Stimulated activated CD4-positive, alpha-beta T cell treated with anti-CD3 and anti-CD28 coated beads, Interleukin-2, amount 100 ng/mL, for 4 hours (primary cell): Measurements from ENCODE around the gene SERINC4.
A peak's percentile ranks its signal among the peaks of the same experiment; 100 is the strongest.

Experiments
- DNase-seq: peaks from one replicate; pipeline ENCODE4 v3.0.0-alpha.2; 2020; ENCODE audit warnings: low read depth

SERINC4 gene

DNA sequence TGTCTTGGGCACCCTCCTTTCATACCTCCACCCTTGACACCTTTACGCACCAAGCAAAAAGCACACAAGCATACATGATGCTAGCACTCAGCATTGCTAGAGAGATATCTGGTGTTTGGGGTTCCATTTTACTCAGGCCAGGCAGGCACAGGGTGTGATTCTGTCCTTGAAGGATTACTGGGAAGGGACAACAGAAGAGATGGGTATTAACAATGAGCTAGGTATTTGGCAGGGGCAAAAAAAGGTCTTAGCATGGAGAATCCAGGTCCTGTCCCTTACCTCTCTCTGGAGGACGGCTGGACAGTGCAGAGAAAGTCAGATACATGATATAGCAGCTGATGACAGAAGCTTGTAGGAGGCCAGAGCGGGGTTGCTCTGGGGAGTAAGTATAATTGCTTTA, 3.5 kb downstream of the SERINC4 start:
- no peak for DNase-seq

DNA sequence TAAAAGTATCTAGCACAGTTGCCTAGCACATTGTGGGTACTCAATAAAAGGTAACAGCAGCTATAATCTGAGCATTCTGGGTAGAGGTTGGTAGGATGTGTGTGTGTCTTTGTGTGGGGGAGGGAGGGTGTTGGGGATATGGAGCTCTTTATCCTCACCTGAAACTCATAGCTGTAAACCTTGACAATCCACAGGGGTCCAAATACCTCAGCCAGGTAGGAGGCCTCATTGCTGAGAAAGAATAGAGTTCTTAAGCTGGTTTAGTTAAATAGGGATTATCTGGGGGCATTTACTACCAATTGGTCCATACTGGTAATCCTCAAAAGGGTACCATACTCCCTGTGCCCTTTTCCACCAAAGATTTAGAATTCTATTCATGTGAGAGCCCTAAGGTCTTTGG, 4.0 kb downstream of the SERINC4 start:
- DNase-seq: no peak

DNA sequence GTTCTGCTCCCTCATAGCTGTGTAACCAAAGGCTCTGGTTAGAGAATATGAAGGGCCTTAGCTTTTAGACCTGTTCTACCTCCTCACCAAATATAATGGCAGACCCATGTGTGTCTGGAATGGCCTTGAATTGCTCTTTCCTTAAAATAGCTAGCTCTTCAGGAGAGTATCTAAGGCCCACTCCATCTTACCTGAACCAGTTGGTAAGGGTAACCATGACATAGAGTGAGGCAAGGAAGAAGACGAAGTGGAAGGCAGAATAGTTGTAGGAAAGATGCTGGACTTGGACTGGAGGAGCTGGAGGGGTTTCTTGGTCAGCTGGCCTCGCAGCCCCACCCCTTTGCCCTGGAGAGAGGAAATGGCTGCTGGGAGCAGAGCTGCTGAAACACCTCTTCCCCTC, 4.8 kb downstream of the SERINC4 start:
- DNase-seq: no peak

DNA sequence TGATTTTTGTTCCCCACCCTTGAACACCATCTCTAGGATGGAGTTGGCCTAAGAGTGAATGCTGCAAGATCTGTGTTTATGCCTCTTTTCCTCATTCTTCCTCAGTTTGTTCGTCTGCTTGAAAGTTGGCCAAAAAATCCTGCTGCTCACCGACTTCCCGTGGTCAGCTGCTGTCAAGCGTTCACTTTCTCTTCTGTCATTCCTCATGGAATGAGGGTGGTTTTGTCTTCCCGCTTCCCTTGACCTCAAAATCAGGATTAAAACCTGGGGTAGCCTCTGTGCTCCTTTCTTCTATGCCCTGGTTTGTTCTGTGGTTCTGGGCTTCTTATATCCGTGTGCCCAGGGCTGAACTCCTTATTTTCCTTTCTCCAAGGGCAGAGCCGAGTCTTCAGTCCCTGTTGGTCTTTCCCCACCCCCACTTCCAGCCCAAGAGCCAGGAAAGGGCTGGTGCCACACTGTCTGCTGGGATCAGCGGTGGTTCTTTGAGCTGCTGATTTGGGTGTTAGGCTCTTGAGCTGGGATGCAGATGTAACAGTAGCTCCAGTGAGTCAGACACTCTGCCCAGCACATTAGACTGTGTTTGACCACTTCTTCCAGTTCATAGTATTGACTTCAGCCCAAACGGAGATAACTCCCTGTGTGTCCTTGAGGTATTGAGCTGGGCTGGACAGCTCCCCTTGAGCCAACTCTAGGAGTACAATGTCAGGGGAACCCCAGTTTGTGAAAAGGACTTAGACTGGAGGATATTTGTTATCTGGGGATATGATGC, 5.6 kb downstream of the SERINC4 start:
- DNase-seq: no peak

DNA sequence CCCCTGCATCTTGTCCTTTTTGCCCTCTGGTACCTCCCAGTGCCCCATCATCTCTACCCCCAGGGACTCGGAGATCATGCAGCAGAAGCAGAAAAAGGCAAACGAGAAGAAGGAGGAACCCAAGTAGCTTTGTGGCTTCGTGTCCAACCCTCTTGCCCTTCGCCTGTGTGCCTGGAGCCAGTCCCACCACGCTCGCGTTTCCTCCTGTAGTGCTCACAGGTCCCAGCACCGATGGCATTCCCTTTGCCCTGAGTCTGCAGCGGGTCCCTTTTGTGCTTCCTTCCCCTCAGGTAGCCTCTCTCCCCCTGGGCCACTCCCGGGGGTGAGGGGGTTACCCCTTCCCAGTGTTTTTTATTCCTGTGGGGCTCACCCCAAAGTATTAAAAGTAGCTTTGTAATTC, 6.4 kb downstream of the SERINC4 start:
- DNase-seq: no peak

DNA sequence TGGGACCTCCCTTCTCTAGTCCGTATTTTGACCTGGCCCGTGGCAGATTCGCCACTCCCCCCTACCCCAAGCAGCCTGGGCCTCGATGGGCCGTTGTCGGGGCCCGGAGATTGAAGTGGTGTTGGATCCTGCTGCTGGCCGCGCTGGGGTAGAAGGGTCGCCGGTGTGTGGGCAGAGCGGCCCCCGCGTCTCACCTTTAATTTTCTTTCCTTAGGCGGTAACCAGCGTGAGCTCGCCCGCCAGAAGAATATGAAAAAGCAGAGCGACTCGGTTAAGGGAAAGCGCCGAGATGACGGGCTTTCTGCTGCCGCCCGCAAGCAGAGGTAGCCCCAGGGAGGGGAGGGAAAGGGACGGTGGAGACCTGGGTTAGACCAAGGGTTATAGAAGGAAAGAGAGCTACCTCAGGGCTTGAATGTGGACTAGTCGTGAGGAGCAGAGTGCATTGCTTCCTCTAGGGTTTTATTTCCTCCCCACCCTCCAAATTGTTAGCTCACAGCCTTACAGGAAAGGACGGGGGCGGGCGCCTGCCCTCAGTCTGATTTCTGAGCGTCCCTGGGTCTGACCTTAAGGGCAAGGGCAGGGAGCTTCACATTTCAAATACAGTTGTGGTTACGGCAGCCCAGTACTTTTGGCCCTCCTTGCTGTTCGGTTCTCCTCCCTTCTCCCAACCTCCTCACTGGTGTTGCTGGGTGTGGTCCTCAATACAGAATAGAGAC, 7.1 kb downstream of the SERINC4 start:
- DNase-seq: no peak

DNA sequence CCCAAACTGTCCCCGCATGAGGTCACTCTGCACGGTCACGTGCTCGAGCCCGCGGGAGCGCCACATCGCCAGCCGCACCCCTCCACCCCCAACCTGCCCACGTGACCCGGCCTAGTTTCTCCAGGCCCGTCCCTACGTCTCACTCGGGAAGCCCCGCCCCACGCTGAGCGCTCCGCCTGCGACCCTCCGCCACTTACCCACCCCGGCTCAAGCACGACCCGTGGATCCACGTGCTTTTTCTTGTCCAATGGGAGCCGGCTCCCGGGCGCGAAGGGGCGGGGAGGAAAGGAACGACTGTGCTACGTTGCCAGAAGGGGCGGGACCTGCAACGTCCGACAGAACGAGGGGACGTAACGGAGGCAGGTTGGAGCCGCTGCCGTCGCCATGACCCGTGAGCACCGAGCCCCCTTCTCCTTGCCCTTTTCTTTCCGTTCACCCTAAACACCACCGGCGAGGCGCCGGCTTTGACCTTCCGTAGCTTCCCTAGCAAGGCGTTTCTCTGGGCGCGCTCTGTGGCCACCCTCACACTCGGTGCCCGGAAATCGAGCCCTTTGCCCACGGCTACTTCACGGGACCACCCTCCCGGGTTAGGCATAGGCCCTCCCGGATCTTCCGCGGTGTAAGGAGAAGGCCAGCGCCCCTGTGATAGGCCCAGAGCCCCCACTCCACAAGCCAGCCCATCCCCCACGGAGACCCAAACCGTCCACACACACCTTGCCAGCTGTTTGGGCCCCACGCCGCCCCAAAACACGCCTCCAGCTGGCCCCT, 7.8 kb downstream of the SERINC4 start, which contains the start of gene SERF2:
Gene SERF2, plus strand, starts transcription at position 328 of the 768 bp plus-strand sequence. Its CDS starts 57 bp downstream, at position 385.
- peak; percentile 100 for DNase-seq

DNA sequence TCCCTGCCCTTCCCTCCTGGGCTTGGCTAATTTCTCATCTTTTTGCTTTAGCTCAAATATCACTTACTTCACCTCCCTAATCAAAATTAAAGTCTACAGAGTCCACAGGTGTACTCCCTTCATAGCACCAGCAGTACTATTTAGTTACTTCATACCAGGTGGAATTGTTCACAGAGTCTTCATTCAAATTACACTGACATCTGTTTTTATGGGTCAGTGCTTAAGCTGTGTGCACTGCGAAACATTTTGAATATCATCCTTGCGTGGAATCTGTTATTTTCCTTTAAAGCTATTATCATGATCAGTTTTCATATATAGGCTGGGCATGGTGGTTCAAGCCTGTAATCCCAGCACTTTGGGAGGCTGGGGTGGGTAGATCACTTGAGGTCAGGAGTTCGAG, 10.6 kb downstream of the SERINC4 start:
- DNase-seq: no peak

DNA sequence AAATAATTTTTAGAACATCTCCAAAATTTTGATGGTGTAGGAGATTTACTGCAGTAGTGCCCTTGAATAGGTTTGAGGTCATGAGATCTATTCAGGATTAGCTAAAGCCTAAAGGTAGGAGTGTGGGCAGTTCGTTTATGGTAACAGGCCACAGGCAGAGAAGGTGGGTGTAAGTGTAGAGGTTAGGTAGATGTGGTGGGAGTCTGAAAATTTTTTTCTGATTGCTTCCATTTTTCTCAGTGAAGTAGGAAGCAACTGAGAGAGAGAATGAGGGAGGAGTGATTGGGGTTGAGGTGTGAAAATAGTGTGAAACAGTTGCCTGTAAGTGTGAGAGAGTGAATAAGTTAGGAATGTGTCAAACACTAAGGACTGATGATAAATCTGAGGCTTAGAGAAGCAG, 21.0 kb downstream of the SERINC4 start:
- DNase-seq: no peak

DNA sequence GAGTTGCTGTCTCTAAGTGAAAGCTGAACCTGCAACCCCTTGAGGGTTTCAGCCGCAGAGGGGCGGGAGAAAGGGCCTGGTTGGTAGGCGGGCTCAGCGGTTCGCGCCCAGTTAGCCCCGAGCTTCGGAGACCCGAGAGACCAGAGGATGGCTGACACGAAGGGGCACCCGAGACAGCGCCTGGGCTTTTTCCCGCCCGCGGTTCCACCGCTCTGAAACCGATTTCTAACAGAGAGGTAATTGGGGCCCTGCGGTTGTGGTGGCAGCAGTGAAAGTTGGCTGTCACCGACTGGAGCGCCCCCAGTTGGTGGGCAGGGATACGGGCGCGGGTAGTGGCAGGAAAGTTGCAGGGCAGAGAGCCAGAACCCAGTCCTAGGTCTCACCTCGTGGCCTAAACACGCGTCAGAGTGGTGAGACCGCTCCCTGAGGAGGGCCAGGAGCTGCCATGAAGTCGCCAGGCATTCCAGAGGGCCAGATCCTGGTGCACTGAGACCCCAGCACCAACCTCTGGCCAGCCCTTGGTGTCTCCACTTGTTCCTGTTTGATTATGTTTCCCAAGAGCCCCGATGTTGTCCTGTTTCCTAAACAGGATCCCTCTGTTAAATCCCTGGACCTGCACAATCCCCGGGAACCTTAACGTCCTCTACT, 22.6 kb downstream of the SERINC4 start:
- peak; percentile 74 for DNase-seq

DNA sequence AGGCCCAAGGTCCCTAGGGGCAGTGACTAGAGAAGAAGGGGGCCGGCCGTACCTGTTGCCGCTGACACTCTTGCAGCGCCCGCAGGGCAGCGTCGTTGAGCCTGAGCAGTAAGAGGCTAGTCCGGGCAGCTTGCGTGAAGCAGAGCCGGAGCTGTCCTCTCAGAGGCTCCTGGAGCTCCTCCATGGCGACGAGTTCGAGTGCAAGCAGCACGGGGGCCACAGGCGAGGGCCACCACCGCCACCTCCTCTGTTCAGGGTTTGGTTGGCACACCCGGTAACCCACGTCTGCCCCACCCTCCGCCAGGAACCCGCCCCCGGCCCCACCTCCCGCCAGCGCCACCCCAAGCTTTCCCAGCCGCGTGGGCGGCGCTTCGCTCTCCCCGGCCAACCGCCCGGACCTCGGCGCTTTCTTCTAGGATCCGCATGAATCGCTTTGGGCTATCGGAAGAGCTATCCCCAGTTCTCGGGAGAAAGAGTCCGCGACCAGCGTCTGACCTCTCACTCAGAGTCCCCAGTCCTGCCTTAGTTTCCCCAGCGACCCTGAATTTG, 23.2 kb downstream of the SERINC4 start, which contains the start of gene ELL3:
Gene ELL3, minus strand, starts transcription at position 249 of the 549 bp plus-strand sequence. Its CDS starts 65 bp downstream, at position 184.
- DNase-seq: peak; percentile 71

DNA sequence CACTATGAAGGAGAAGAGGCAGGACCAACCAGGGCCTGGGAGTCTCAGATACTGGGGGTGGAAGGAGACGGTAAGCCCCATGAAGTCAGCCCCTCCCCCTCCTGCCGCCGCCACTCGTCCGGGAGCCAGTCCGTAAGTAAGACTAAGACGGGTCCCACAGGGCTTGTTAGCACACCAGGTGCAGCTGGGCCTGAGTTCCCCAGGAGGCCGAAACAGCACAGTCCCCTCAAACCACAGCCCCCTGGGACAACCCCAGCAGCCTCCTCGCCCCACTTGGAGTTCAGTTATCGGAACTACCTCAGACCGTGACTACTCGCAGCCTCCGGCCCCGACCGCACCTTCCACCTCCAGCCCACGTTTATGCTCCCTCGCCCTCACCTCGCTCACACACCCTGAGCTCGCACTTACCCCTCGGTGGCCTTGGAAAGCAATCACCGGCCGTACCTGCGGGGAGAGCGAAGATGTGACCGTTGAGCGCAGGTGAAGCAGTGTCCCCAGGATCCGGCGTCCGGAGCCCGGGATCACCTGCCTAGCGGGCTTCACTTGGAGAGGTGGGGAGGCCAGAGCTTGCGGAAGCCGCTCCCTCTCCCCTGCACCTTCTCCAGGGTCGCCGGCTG, 23.8 kb downstream of the SERINC4 start:
- no peak for DNase-seq

DNA sequence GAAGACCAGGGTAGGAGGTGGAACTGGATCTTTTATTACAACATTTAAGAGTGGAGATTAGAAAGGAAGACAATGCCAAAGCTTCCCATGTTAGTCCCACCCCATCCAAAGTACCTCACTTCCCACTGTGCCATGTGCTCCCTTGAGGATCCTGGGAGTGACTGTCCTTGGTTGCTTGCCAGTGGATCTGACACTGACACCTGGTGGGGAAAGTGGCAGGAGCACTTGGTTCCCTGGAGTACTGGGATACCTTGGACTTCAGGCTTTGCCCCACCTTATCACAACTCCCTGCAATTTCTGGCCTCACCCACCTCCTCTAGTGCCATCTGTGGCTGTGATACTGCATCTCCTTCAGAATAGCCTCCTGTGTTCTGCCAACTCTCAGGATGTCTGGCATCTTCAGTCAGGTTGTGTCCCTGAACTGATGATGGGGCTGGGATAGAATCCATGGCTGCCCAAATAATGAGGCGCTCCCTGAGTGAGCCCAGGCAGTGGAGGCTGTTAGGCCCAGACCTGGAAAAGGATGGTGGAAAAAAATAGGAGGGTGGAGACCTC, 24.5 kb downstream of the SERINC4 start:
- DNase-seq: no peak

DNA sequence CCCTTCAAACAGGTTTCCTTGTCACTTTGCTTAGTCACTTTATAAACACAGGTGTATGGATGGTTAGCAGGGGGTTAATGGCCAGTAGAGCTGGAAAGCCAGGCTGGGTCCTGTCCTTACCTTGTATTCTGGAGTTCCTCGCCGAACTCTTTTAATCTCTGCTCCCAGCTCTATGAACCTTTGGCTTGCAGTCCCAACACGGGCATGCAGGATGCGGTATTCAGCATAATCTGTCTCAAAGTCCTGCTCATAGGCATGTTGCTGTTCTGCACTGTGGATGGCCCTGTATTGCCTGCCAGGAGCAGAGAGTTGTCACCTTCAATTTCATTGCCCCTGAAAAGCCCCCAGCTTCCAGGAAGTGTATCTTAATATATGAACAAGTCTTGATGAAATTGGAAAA, 26.0 kb downstream of the SERINC4 start:
- no peak for DNase-seq

DNA sequence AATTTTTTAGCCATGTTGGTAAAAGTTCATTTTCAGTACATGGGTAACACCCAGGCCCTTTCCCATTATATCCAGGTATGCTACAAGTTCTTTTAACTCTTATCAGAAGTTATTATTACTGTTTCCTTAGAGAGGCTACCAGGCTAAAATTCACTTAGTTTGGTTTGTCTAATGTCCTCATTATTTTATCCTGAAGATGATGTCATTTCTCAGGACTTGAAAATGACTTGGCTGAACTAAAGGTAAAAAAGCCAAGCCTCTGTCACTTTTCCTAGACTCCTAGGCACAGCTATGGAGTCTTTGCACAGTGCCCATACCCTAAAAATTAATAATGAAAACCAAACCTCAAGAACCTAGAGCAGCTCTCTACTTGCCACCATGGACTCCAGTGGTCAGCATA, 27.4 kb downstream of the SERINC4 start:
- DNase-seq: no peak

DNA sequence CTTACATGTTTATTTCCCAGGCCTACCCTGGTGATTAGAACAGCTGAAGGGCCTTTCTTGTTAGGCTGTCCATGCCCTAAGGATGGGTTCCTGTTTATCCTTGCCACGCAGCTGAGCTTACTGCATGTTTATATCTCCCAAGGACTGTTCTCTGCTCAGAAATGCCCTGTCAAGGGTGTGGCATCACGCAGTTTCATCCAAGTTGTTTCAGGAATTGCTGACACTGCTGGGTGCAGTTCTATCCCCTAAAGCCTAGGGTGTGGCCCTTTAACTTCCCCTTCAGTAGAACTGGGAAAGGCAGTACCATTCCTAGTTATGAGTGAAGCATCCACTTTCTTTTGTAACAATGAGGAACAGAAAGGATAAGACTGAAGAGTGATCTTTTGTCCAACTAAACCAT, 28.2 kb downstream of the SERINC4 start:
- no peak for DNase-seq

DNA sequence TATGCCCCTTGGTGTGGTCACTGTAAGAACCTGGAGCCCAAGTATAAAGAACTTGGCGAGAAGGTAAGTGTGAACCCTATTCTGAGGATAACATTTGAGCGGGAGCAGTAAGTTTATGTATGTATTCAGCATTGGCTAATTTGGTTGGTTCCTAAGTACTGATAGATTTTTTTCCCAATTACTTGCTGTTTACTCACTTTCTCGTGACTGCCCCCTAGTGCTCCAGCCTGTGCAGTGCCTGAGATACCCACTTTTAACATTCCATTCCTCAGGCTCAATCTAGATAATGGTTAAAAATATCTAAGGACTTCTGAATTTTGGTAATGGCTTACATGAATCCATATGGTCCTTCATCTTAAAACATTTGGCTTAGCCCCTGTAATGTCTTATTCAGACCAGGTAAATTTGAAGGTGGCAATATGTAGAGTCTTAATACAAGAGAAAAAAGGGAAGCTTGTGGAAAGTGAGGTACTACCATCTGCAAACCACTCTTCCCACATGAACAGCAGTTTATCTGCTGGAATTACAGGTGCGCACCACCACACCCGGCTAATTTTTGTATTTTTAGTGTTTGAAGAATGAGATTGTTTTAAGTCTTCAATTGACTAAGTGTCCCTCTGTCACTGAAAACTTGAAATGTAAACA, 30.3 kb downstream of the SERINC4 start:
- DNase-seq: peak; percentile 46

DNA sequence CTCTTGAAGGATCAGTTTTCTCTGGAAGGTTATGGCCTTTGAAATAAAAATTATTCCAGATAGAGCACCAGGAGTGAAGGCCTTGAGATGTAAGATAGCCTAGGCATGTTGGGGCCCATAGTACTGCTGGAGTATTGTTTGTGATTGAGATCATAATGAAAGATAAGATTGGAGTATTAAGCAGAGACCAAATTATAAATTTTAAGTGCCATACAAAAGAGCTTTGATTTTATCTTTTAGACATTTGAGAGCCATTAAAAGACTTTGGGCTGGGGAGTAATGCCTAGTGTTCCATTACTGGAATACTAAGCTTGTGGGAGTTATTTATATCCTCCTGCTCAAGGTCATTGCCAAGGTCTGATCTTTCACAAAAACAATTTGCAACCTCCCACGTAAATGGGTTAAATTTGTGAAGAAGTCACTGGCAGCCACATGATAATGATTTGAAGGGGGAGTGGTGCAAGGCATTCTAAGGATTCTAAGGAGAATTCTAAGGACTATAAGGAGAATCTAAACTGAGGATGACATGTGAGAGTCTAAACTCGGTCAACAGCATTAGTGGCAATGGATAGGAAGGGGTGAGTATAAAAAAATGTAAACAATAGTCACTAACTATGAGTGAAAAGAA, 36.1 kb downstream of the SERINC4 start:
- no peak for DNase-seq

DNA sequence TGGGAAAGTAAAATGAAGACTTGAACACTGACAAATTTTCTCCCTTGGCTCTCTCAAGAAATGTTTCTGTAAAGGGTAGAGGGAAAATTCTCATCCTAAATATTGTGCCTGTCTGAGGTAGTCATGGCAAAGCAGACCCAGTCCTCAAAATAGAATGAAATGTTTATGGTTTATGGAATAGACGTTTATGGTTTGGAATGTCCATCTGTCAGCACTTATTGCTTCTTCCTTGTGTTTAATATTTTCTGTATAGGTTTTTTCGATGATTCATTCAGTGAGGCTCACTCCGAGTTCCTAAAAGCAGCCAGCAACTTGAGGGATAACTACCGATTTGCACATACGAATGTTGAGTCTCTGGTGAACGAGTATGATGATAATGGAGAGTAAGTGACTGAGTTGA, 37.2 kb downstream of the SERINC4 start:
- no peak for DNase-seq

DNA sequence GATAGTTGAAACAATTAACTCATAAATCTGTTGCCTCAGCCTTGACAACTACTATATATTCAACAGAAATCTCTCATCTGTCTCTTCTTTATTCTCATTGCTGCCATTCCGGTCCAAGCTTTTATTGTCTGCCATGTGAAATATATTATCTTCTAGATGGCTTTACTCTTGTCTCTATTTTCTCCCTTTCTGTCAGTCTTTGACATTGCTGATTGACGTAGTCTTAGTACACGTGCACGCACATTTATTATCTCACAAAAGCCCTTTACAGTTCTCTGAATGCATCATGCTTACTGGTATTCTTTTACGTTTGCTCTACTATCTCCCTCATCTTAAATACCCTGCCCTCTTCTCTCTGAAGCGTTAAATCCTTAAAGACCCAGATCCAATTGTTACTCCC, 48.1 kb downstream of the SERINC4 start:
- DNase-seq: no peak
